Left ventricle myocardium inferior (tissue), 1 donor: ENCODE measurements around the gene HPGDS. TPM values are rescaled to one million over a fixed set of nuclear protein-coding genes. Genes with fewer than 3 reads are reported as not detected.
"Not testable (repeated sequence)": the region's sequence is repeated elsewhere in the genome, so short reads cannot be mapped to it uniquely, and the experiment has no call there.

Source experiments
- DNase-seq: peaks from one replicate; pipeline ENCODE4 v3.0.0-alpha.2; 2020
- H3K27ac ChIP-seq: fragments of 200-600 bp; replicated peaks from 2 replicates; pipeline ENCODE4 v1.8.0; 2021
- H3K27me3 ChIP-seq: fragments of 200-600 bp; 2 replicates; pipeline ENCODE4 v1.8.0; 2021; ENCODE audit warnings: low read depth
- H3K36me3 ChIP-seq: fragments of 200-600 bp; 2 replicates; pipeline ENCODE4 v1.8.0; 2021
- H3K4me1 ChIP-seq: fragments of 200-600 bp; 2 replicates; pipeline ENCODE4 v1.8.0; 2021
- H3K4me3 ChIP-seq: fragments of 200-600 bp; 2 replicates; pipeline ENCODE4 v1.8.0; 2021; ENCODE audit warnings: mild to moderate bottlenecking, moderate library complexity
- H3K9me3 ChIP-seq: fragments of 200-600 bp; replicated peaks from 2 replicates; pipeline ENCODE4 v1.8.0; 2021
- CTCF ChIP-seq: fragments of 200-600 bp; IDR thresholded peaks from 2 replicates; pipeline ENCODE4 v1.8.0; 2021; ENCODE audit warnings: antibody characterized with exemption, mild to moderate bottlenecking, borderline replicate concordance
- intact Hi-C: fragments of 100-400 bp; cut with micrococcal nuclease; formaldehyde crosslinking; loops from one replicate; pipeline ENCODE4 v1.11.0; 2022
- total RNA-seq: library from RNA; stranded (reverse); fragmentation: NEBNext Ultra II Directional; extraction: Animal tissue kit (Norgen Biotek cat#: 25700); gene quantifications from one replicate; pipeline ENCODE4 v1.2.1, GENCODE V29; 2021
- donor health status: DM: no; HTN: yes; CAD: no; lungs with severe emphysema.

HPGDS gene
- total RNA-seq, 1 donor from 2014 or later: 2.3 TPM

GRCh38 chr4:94325835-94326234 is 16.8 kb downstream of the HPGDS start:
- Histone ChIP-seq H3K27me3 (no peaks in the 10 kb centered on the region), H3K9me3 (peaks cover 40% of the 10 kb centered on the region), H3K4me3 (no peak overlapping the region), H3K36me3 (no peaks in the 10 kb centered on the region), H3K4me1 (no peaks in the 10 kb centered on the region), H3K27ac (no peak overlapping the region)
- DNase-seq: no peak
- no peak for TF ChIP-seq CTCF
- intact Hi-C loops: no loop called here

GRCh38 chr4:94319927-94320326 is 22.7 kb downstream of the HPGDS start:
- H3K27ac ChIP-seq, H3K4me3 ChIP-seq, intact Hi-C loops, DNase-seq, H3K4me1 ChIP-seq, H3K36me3 ChIP-seq, H3K27me3 ChIP-seq: not testable (repeated sequence)
- peaks cover 25% of the 10 kb centered on the region for H3K9me3 ChIP-seq

- Histone ChIP-seq H3K27ac (no peak overlapping the region), H3K4me3 (no peak overlapping the region), H3K4me1 (peaks cover 8% of the 10 kb centered on the region), H3K36me3 (no peaks in the 10 kb centered on the region), H3K9me3 (peaks cover 5% of the 10 kb centered on the region), H3K27me3 (no peaks in the 10 kb centered on the region)
- DNase-seq: no peak
- intact Hi-C loops: no loop called here
- no peak for TF ChIP-seq CTCF
These were observed 35.3 kb downstream of the HPGDS start for GRCh38 chr4:94307231-94307871.

- H3K4me3 ChIP-seq: no peak overlapping the region
- H3K27ac ChIP-seq: no peak overlapping the region
- TF ChIP-seq CTCF: no peak
- H3K9me3 ChIP-seq: peaks cover 5% of the 10 kb centered on the region
- H3K4me1 ChIP-seq: peaks cover 8% of the 10 kb centered on the region
- H3K36me3 ChIP-seq: no peaks in the 10 kb centered on the region
- H3K27me3 ChIP-seq: no peaks in the 10 kb centered on the region
- intact Hi-C loops: no loop called here
- DNase-seq: no peak
These were observed 35.9 kb downstream of the HPGDS start for GRCh38 chr4:94306713-94307112.

GRCh38 chr4:94305466-94306225 is 37.0 kb downstream of the HPGDS start:
- intact Hi-C loops: no loop called here

More at GRCh38 chr4:94305466-94306225, 37.0 kb downstream of the HPGDS start:
- no peak for TF ChIP-seq CTCF
- H3K27me3 ChIP-seq: no peaks in the 10 kb centered on the region
- no peak for DNase-seq
- H3K4me1 ChIP-seq: peaks cover 8% of the 10 kb centered on the region
- no peak overlapping the region for H3K4me3 ChIP-seq
- no peaks in the 10 kb centered on the region for H3K36me3 ChIP-seq
- H3K9me3 ChIP-seq: peaks cover 5% of the 10 kb centered on the region
- no peak overlapping the region for H3K27ac ChIP-seq
